ENCODE results near the gene PRDM16.

- TF ChIP-seq CTCF (IDR thresholded peaks at IDR 0.05; ENCODE audit: low read length) (no peak), EZH2phosphoT487 (IDR thresholded peaks at IDR 0.05; ENCODE audit: low read length) (no peak), EZH2 (optimal IDR thresholded peaks at IDR 0.05; ENCODE audit: low read depth, low read length) (no peak)
These were observed 34.1 kb upstream of the PRDM16 start for GRCh38 chr1:3034728-3035562.
